GM12878 (cell line): Measurements from ENCODE around the gene VRK3.

Source experiments
- BRCA1 ChIP-seq: IDR thresholded peaks from 2 replicates; pipeline ENCODE4 v1.6.1; 2011; ENCODE audit warnings: low read depth, low read length, improper control_type of control experiment
- ESRRA ChIP-seq: IDR thresholded peaks from 2 replicates; pipeline ENCODE4 v1.6.1; 2012; ENCODE audit warnings: mild to moderate bottlenecking, low read length, improper control_type of control experiment
- EZH2 ChIP-seq: IDR thresholded peaks from 2 replicates; pipeline ENCODE4 v1.6.1; 2012; ENCODE audit warnings: low read depth, mild to moderate bottlenecking, control low read depth, inconsistent platforms, low read length, borderline replicate concordance; ENCODE audit not compliant: control insufficient read depth
- KAT2A ChIP-seq: conservative IDR thresholded peaks from 2 replicates; pipeline ENCODE4 v1.6.1; 2011; ENCODE audit warnings: low read depth, low read length; ENCODE audit not compliant: control insufficient read depth
- MYC ChIP-seq: IDR thresholded peaks from 2 replicates; pipeline ENCODE4 v1.6.1; 2011; ENCODE audit warnings: mild to moderate bottlenecking, low read length, moderate library complexity, inconsistent platforms; ENCODE audit not compliant: insufficient read depth, insufficient replicate concordance, insufficient read length, severe bottlenecking
- NR2C2 ChIP-seq: IDR thresholded peaks from 2 replicates; pipeline ENCODE4 v1.6.1; 2011; ENCODE audit warnings: borderline replicate concordance, low read depth; ENCODE audit not compliant: control insufficient read depth, insufficient read length
- POLR2A ChIP-seq: IDR thresholded peaks from 2 replicates; pipeline ENCODE4 v1.6.1; 2011; ENCODE audit warnings: low read depth, mild to moderate bottlenecking, low read length
- POLR2AphosphoS5 ChIP-seq: IDR thresholded peaks from 2 replicates; pipeline ENCODE4 v1.6.1; 2011; ENCODE audit warnings: mild to moderate bottlenecking, low read length, inconsistent platforms
- TAF1 ChIP-seq: IDR thresholded peaks from 2 replicates; pipeline ENCODE4 v1.6.1; 2011; ENCODE audit warnings: mild to moderate bottlenecking, low read depth, low read length, borderline replicate concordance
- TF ChIP-seq, protein P1 (sequence below): fragments of 450-650 bp; IDR thresholded peaks from 2 replicates; pipeline ENCODE4 v1.6.1; 2017; ENCODE audit warnings: mild to moderate bottlenecking
- TF ChIP-seq, protein P2 (sequence below), 3 experiments: IDR thresholded peaks in 2 of 3; conservative IDR thresholded peaks in 1 of 3; 2 replicates each; pipeline ENCODE4 v1.5.1; 2011; ENCODE audit warnings: low read depth in 3 of 3, low read length in 3 of 3, mild to moderate bottlenecking in 3 of 3, control low read depth in 2 of 3, moderate library complexity in 2 of 3, inconsistent platforms in 1 of 3, mixed read lengths in 1 of 3; ENCODE audit not compliant: control insufficient read depth in 2 of 3, insufficient read depth in 1 of 3; ENCODE audit errors: extremely low read depth in 1 of 3
- TF ChIP-seq, protein P3 (sequence below): IDR thresholded peaks from 2 replicates; pipeline ENCODE4 v1.6.1; 2011; ENCODE audit warnings: low read depth, mild to moderate bottlenecking, low read length, moderate library complexity, borderline replicate concordance; ENCODE audit errors: extremely low read depth
- TF ChIP-seq, protein P4 (sequence below): fragments of 450-650 bp; IDR thresholded peaks from 2 replicates; pipeline ENCODE4 v1.6.1; 2016; ENCODE audit warnings: mild to moderate bottlenecking, moderate library complexity, borderline replicate concordance

DNA sequence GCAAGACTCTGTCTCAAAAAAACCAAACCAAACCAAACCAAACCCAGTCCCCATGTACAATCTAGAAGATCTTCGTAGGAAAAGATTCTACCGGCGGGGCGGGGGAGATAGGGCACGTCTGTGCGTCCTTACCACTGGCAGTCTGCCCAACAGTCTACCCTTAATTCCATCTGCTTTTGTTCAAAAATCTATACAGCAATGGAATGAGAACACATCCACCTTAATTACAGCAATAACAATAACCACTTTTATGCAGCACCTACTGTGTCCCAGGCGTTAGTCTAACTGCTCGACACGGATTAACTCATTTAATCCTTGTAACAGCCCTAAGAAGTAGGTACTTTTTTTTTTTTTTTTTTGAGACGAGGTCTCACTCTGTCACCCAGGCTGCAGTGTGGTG lies 98.7 kb downstream of the VRK3 start:
- TF ChIP-seq, protein P1, sequence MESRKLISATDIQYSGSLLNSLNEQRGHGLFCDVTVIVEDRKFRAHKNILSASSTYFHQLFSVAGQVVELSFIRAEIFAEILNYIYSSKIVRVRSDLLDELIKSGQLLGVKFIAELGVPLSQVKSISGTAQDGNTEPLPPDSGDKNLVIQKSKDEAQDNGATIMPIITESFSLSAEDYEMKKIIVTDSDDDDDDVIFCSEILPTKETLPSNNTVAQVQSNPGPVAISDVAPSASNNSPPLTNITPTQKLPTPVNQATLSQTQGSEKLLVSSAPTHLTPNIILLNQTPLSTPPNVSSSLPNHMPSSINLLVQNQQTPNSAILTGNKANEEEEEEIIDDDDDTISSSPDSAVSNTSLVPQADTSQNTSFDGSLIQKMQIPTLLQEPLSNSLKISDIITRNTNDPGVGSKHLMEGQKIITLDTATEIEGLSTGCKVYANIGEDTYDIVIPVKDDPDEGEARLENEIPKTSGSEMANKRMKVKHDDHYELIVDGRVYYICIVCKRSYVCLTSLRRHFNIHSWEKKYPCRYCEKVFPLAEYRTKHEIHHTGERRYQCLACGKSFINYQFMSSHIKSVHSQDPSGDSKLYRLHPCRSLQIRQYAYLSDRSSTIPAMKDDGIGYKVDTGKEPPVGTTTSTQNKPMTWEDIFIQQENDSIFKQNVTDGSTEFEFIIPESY = no peak
- TF ChIP-seq, protein P2, sequence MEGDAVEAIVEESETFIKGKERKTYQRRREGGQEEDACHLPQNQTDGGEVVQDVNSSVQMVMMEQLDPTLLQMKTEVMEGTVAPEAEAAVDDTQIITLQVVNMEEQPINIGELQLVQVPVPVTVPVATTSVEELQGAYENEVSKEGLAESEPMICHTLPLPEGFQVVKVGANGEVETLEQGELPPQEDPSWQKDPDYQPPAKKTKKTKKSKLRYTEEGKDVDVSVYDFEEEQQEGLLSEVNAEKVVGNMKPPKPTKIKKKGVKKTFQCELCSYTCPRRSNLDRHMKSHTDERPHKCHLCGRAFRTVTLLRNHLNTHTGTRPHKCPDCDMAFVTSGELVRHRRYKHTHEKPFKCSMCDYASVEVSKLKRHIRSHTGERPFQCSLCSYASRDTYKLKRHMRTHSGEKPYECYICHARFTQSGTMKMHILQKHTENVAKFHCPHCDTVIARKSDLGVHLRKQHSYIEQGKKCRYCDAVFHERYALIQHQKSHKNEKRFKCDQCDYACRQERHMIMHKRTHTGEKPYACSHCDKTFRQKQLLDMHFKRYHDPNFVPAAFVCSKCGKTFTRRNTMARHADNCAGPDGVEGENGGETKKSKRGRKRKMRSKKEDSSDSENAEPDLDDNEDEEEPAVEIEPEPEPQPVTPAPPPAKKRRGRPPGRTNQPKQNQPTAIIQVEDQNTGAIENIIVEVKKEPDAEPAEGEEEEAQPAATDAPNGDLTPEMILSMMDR (IDR thresholded peaks at IDR 0.05 in 2 of 3, conservative IDR thresholded peaks at IDR 0.05 in 1 of 3; ENCODE audit: control insufficient read depth in 2 of 3, extremely low read depth in 1 of 3, insufficient read depth in 1 of 3, low read depth in 3 of 3, low read length in 3 of 3) = no peak
- TF ChIP-seq TAF1 (no peak), BRCA1 (no peak), POLR2A (no peak), MYC (no peak), ESRRA (no peak), KAT2A (no peak), POLR2AphosphoS5 (no peak), EZH2 (no peak), NR2C2 (no peak)
- TF ChIP-seq, protein P3, sequence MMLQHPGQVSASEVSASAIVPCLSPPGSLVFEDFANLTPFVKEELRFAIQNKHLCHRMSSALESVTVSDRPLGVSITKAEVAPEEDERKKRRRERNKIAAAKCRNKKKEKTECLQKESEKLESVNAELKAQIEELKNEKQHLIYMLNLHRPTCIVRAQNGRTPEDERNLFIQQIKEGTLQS = no peak
- TF ChIP-seq, protein P4, sequence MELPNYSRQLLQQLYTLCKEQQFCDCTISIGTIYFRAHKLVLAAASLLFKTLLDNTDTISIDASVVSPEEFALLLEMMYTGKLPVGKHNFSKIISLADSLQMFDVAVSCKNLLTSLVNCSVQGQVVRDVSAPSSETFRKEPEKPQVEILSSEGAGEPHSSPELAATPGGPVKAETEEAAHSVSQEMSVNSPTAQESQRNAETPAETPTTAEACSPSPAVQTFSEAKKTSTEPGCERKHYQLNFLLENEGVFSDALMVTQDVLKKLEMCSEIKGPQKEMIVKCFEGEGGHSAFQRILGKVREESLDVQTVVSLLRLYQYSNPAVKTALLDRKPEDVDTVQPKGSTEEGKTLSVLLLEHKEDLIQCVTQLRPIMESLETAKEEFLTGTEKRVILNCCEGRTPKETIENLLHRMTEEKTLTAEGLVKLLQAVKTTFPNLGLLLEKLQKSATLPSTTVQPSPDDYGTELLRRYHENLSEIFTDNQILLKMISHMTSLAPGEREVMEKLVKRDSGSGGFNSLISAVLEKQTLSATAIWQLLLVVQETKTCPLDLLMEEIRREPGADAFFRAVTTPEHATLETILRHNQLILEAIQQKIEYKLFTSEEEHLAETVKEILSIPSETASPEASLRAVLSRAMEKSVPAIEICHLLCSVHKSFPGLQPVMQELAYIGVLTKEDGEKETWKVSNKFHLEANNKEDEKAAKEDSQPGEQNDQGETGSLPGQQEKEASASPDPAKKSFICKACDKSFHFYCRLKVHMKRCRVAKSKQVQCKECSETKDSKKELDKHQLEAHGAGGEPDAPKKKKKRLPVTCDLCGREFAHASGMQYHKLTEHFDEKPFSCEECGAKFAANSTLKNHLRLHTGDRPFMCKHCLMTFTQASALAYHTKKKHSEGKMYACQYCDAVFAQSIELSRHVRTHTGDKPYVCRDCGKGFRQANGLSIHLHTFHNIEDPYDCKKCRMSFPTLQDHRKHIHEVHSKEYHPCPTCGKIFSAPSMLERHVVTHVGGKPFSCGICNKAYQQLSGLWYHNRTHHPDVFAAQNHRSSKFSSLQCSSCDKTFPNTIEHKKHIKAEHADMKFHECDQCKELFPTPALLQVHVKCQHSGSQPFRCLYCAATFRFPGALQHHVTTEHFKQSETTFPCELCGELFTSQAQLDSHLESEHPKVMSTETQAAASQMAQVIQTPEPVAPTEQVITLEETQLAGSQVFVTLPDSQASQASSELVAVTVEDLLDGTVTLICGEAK = no peak
